ENCODE results near the gene MICOS13. TPM values are rescaled to one million over a fixed set of nuclear protein-coding genes. Genes with fewer than 3 reads are reported as not detected.

The MICOS13 gene
- total and polyA plus RNA-seq, 2 experiments from 2014 or later: 15.5 to 54.6 TPM

- H3F3A ChIP-seq (replicated peaks; ENCODE audit: low read depth): 0 out of 2 replicates have a peak, but pooled peaks cover 8% of the 10 kb centered on the region
- DNase-seq (ENCODE audit: low spot score) (no peak), ATAC-seq (no peak)
- no peaks in the 10 kb centered on the region for H3K79me2 ChIP-seq (replicated peaks; ENCODE audit: insufficient read depth)
- H4K20me1 ChIP-seq (replicated peaks; ENCODE audit: insufficient read depth): 0 out of 2 replicates have a peak, but pooled peaks cover 4% of the 10 kb centered on the region
- no peak overlapping the region for H2AFZ ChIP-seq
- Mint-ChIP-seq H3K36me3 (ENCODE audit: low read depth) (no peaks in the 10 kb centered on the region; the same call in 1 of the 3 replicates), H3K4me3 (peak overlapping the region; percentile 17; the same call in 2 of the 3 replicates), H3K9me3 (no peaks in the 10 kb centered on the region), H3K27ac (no peak overlapping the region; the same call in 1 of the 2 replicates), H3K4me1 (peaks cover 16% of the 10 kb centered on the region), H3K27me3 (ENCODE audit: insufficient read depth, low read depth, poor library complexity) (peaks cover 32% of the 10 kb centered on the region)
- H3K36me3 ChIP-seq (ENCODE audit: insufficient read depth): no peaks in the 10 kb centered on the region
- peaks cover 2% of the 10 kb centered on the region; the same call in 1 of the 2 replicates for H3K4me1 ChIP-seq (ENCODE audit: insufficient read depth)
- H3K4me2 ChIP-seq: no peak overlapping the region
- no peak overlapping the region for H3K4me3 ChIP-seq
- no peak overlapping the region for H3K27ac ChIP-seq (ENCODE audit: low read depth)
- peaks cover 7% of the 10 kb centered on the region for H3K9me2 ChIP-seq (ENCODE audit: insufficient read depth)
- TF ChIP-seq ZNF114 (CRISPR knock-in tag; IDR thresholded peaks at IDR 0.05) (no peak), REST (IDR thresholded peaks at IDR 0.05; ENCODE audit: unreplicated experiment) (no peak), STAT1 (IDR thresholded peaks at IDR 0.05; ENCODE audit: unreplicated experiment) (no peak), EZH2phosphoT487 (IDR thresholded peaks at IDR 0.05; ENCODE audit: unreplicated experiment) (no peak), EZH2 (IDR thresholded peaks at IDR 0.05; ENCODE audit: low read depth, unreplicated experiment) (no peak), NANOG (IDR thresholded peaks at IDR 0.05; ENCODE audit: borderline replicate concordance) (no peak), ZNF331 (CRISPR knock-in tag; IDR thresholded peaks at IDR 0.05; ENCODE audit: low read depth) (no peak), POLR2AphosphoS5 (IDR thresholded peaks at IDR 0.05; ENCODE audit: low read depth) (no peak), CREB1 (CRISPR knock-in tag; IDR thresholded peaks at IDR 0.05; ENCODE audit: low read depth) (no peak), ETS1 (IDR thresholded peaks at IDR 0.05) (no peak), ZNF462 (CRISPR knock-in tag; IDR thresholded peaks at IDR 0.05) (no peak)
- H3K27me3 ChIP-seq (ENCODE audit: insufficient read depth): no peaks in the 10 kb centered on the region
Measured at GRCh38 chr19:5683177-5683886, 3.0 kb upstream of the MICOS13 start.

Data from GM23338 (cell line).